Measurements from ENCODE around the gene DACH1. TPM values are rescaled to one million over a fixed set of nuclear protein-coding genes. Genes with fewer than 3 reads are reported as not detected.

Gene DACH1
- total RNA-seq, 1 experiment from 2014 or later = not detected

DNA sequence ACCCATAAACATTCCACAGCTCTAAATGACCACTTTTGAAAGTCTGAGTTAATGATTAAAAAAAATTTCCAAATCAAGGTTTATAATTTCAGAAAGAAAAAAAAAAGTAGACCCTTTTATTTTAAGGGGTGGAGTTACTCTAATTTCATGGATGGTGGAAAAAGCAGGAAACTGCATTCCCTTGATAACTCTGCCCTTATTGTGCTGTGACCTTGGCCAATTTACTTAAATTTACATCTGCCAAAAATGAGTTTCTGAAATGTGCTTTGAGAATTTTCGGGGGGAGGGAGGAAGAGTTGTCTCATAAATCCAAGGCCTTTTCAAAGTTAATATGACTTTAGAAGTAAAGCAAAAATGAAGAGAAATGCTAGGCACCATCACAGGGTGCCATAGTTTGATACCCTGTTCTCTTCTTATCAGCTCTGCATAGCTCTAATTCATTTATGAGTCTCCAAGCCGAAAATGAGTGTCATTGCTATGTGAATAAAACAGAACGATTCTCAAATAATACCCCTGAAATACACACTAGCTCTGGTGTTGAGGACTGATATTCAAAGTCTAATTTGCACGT is 367.0 kb downstream of the DACH1 start:
- in situ Hi-C loops (cut with HindIII; ENCODE audit: low pct_unique_long_range_greater_than_20kb, low sequenced_read_pairs) = no loop called here
- no peak for DNase-seq (ENCODE audit: low read depth)

DNA sequence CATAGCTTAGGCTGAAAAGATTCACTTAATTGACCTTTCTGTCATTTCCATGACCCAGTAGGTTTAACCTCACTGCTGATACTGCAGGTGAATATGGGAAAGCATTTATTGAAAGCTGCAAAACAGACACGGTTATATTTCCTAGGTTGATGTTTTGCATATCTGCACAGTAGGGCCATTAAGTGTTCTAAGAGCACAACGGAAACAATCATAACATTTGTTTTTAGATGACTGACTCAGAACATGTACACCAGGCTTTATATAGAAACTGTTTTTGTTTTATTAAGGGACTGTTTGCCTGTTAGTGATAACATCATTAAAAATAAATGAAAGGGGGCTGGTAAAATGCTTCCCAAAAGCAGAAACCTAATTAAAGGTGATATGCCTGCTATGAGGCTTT is 367.8 kb downstream of the DACH1 start:
- DNase-seq (ENCODE audit: low read depth) = no peak
- in situ Hi-C loops (cut with HindIII; ENCODE audit: low pct_unique_long_range_greater_than_20kb, low sequenced_read_pairs) = no loop called here

DNA sequence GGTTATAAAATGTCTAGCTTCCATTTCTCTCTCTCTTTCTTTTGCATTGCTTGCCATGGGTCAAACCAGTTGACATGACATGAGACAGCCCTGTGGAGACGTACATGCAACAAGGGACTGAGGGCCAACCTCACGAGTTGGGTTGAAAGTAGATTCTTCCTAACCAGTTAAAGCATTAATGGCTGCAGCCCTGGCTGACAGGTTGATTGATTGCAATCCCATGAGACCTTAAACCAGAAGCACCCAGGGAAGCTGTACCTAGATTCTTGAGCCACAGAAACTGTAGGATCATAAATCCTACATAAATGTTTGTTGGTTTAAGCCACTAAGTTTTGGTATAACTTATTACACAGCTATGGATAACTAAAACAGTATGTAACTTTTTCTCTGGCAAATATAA is 373.8 kb downstream of the DACH1 start:
- DNase-seq (ENCODE audit: low read depth) = no peak
- in situ Hi-C loops (cut with HindIII; ENCODE audit: low pct_unique_long_range_greater_than_20kb, low sequenced_read_pairs) = no loop called here

DNA sequence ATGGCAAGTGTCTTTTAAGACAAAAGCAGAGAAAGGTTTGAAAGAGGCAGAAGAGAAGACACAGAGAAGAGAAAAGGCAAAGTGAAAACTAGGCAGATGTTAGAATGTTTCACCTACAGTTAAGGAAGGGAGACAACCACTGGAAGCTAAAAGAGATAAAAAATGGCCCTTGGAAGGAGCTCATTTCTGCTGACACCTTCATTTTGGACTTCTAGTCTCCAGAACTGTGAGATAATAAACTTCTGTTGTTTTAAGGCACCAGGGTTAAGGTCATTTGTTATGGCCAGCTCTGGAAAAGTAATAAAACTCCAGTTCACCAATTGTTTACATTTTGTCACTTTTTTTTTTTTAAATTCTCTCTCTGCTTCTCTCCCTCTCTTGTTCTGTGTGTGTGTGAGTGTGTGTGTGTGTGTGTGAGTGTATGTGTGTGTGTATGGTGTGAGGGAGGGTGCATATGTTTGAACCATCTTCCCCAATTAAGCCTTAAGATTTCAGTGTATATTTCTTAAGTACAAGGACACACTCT is 374.6 kb downstream of the DACH1 start:
- no peak for DNase-seq (ENCODE audit: low read depth)
- in situ Hi-C loops (cut with HindIII; ENCODE audit: low pct_unique_long_range_greater_than_20kb, low sequenced_read_pairs) = no loop called here

DNA sequence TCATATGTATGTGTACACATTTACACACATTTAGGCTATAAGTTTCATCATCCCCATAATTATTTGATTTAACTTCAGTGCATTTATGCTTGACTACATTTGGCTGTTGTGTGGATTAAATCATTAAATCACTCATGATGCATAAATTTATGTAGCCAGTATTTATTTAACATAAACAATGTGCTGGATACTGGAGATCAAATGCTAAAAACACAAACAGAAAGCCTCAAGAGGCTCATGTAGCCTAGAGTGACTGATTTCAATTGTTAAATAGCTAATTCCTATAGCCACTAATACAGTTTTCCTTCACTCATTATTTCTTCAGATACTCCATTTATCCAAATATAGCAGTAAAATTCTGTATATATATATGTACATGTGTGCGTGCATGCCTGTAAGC is 376.0 kb downstream of the DACH1 start:
- in situ Hi-C loops (cut with HindIII; ENCODE audit: low pct_unique_long_range_greater_than_20kb, low sequenced_read_pairs) = no loop called here
- DNase-seq (ENCODE audit: low read depth) = no peak

DNA sequence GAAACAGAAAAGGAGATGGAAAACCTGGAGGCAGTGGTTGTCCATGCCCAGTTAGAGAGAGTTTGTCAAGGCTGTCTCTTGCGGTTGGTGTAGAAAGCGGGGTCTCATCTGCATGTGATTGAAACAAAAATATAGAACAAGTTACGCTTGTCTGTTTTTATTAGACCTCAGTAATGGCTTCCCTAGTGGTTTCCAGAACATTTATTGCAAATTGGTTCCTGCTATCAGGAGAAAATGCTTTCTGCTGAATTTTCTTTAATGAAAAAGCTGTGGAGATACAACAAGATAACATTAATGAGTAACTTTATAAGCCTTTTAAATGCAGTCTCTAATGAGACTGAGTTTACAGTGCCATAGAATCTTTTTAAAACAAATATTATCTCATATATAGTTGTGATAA is 378.0 kb downstream of the DACH1 start:
- in situ Hi-C loops (cut with HindIII; ENCODE audit: low pct_unique_long_range_greater_than_20kb, low sequenced_read_pairs) = no loop called here
- no peak for DNase-seq (ENCODE audit: low read depth)

DNA sequence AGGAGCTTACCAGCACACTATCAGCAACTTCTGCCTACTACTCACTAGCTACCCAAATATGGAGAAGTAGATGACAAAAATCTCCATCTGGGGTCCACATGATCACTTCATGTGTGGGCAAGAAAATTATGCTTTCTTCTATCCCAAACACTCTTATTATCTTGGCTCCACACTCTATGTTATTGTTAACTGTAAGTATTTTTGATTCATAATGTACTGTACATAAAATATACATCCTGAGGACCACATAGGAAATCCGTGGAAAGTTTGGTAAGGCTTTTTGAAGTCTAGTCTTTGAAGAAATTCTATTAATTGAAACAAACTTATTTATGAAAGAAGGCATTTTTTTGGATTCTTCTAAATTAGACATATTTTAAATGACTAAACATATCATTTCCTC is 378.8 kb downstream of the DACH1 start:
- in situ Hi-C loops (cut with HindIII; ENCODE audit: low pct_unique_long_range_greater_than_20kb, low sequenced_read_pairs) = no loop called here
- DNase-seq (ENCODE audit: low read depth) = no peak

DNA sequence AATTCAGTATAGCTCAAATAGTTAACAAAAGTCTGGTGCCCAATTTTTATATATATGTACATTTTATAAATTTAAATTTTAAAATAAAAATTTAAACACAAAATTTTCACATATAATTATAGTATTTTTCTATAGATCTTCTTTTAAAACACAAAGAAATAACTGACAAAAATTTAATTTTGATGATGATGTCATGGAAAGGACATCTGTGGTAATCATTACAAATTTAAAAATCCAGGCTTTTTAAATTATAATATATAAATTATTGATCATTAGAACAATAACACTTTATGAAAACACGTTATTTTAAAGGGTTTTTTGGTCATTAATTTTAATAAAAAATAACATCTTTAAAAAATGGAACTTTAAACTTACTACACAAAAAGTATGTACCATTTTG is 381.1 kb downstream of the DACH1 start:
- in situ Hi-C loops (cut with HindIII; ENCODE audit: low pct_unique_long_range_greater_than_20kb, low sequenced_read_pairs) = no loop called here
- DNase-seq (ENCODE audit: low read depth) = no peak

DNA sequence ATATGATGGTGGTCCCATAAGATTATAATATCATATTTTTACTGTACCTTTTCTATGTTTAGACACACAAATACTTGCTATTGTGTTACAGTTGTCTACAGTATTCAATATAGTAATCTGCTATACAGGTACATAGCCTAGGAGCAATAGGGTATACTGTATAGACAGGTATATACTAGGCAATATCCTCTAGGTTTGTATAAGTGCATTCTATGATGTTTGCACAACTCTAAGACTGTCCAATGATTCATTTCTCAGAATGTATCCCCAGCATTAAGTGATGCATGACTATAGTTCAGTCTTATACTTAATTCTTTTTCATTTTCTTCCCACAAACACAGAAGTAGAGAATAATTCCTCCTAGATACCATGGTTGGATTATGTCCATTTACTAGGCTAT is 383.3 kb downstream of the DACH1 start:
- DNase-seq (ENCODE audit: low read depth) = no peak
- in situ Hi-C loops (cut with HindIII; ENCODE audit: low pct_unique_long_range_greater_than_20kb, low sequenced_read_pairs) = no loop called here

DNA sequence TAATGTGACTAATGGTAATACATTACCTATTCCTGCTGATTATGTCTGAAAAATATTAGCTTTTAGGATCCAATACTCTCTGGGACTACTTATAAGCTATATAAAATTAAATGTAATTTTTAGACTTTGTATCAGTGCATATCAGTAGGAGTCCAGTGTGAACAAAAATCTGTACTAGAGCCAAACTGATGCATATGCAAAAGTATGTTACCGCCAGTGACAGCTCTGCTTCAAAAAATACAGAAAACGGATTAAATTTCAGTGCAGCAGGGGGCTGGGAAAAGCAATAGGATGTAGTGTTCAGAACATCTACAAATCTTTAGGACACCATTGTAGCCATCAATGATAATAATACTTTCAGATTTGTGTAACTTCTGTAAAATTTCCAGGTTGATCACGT is 385.5 kb downstream of the DACH1 start:
- in situ Hi-C loops (cut with HindIII; ENCODE audit: low pct_unique_long_range_greater_than_20kb, low sequenced_read_pairs) = no loop called here
- DNase-seq (ENCODE audit: low read depth) = no peak

DNA sequence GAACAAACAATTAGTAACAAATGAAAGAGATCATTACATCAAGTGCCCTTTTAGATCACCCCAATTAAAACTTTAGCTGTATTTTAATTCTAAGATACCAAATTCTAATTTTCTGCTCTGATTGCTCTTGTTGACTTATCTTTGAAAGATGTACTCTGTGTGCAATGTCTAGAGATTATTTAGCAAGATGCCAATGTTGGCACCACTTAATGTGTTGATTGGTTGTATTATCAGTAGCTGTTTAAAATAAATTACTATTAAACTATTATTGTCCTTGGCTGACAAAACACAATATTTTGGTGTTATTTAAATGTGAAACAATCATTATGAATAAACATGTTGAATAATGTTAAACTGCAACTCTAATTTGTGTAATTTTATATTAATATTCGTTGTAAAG is 386.0 kb downstream of the DACH1 start:
- in situ Hi-C loops (cut with HindIII; ENCODE audit: low pct_unique_long_range_greater_than_20kb, low sequenced_read_pairs) = no loop called here
- DNase-seq (ENCODE audit: low read depth) = no peak

DNA sequence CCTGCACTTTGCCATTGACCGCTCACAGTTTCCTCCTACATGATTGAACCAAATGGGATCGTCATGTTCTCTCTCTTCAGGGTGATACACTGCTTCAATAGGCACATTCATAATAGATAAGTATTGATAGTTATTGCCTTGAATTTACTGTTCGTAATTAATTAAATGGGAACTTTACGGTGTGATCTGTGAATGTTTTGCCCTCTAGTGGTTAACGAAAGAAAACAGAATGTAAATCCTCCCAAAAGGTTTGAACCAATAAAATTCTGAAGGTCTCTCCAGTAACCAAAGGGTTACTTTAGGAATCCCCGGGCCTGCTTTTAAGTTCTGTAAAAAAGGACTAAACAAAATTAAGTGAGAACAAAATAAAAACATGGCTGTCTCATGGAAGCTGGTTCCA is 389.3 kb downstream of the DACH1 start:
- no peak for DNase-seq (ENCODE audit: low read depth)
- in situ Hi-C loops (cut with HindIII; ENCODE audit: low pct_unique_long_range_greater_than_20kb, low sequenced_read_pairs) = no loop called here

DNA sequence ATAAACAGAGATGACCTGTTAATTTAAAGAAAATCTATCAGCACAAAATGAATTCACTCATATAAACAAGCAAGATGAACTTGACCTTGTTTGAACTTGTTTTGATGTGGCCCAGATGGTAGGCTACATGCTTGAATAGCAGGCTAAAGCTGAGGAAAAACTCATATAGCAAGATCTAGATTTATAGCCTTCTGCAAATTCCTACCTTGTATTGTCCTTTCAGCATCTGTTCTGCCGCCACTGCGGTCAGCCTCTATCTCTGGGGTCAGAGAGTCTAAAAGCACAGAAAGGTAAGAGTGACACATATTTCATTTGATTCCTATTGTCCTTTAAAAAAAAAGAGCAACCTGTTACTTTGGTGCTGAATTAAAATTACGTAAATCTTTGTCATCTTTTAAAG is 392.1 kb downstream of the DACH1 start:
- in situ Hi-C loops (cut with HindIII; ENCODE audit: low pct_unique_long_range_greater_than_20kb, low sequenced_read_pairs) = no loop called here
- DNase-seq (ENCODE audit: low read depth) = no peak

DNA sequence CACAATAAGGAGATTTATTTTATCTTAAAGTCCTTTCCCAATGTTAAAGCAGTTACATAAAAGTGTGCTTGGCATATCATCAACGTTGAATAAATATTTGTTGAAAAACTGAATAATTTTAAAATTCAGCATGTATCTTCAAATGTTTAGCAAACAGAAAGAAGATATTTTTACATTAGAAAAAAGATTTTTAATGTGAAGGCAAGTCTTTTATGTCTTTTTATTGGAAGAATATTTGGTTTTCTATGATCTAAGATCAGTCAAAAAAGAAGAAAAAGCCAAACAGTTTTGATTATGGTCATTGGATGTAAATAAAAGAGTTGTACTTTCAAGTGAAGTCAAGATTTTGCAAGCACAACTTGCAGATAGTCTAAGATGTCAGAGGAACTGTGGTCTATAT is 397.4 kb downstream of the DACH1 start:
- in situ Hi-C loops (cut with HindIII; ENCODE audit: low pct_unique_long_range_greater_than_20kb, low sequenced_read_pairs) = no loop called here
- no peak for DNase-seq (ENCODE audit: low read depth)

DNA sequence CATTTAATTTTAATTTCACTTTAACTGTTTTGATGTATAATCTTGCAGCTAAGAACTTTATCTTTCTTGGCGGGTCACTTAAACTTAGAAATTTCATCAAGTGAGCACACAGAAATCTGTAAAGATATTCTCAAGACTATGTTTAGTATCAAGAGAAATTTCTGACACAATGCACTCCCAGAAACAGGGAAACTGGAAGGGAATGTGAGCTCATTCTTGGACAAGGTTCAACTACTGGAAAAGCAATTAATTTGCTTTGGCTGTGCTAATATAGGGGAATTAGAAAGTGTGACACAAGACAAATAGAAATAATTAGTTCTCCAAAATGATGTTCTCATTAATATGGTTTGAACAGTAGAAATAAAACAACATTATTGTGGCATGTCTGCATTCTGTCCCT is 402.3 kb downstream of the DACH1 start:
- no peak for DNase-seq (ENCODE audit: low read depth)
- in situ Hi-C loops (cut with HindIII; ENCODE audit: low pct_unique_long_range_greater_than_20kb, low sequenced_read_pairs) = no loop called here

DNA sequence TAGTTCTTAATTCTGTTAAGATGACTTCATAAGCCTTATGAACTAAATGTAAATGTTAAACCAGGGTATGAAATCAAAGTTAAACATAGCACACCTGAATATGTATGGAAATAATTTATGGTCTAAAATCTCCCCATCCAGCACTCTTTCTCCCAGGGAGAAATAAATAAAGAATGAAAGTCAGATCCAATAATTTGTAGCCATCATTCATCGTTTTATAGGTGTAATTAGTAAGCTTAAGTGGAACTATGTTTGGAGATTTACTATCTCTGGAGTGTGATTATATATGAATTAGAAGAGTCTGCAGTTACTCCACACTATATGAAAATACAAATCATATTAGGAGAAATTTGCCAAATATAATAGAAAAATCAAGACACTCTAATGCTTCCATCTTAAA is 405.1 kb downstream of the DACH1 start:
- no peak for DNase-seq (ENCODE audit: low read depth)

DNA sequence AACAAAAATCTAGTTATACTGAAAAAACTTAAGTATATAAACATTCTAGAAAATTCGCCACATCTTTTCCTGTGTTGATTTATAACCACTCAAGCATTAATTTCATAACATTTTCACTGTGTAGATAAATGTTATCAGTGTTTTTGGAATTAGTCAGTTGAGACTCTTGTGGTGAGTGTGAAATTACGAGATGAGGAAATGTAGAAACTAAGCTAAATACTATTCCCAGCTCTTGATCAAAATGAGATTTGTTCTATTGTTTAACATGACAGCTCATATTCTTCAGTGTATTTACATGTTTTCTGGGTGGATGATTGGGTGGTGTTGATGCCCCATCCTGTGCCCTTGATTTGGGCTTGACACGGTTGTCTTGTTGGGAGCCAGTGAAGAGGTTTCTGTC is 406.8 kb downstream of the DACH1 start:
- in situ Hi-C loops (cut with HindIII; ENCODE audit: low pct_unique_long_range_greater_than_20kb, low sequenced_read_pairs) = no loop called here

More for the DNA sequence above, 405.1 kb downstream of the DACH1 start:
- in situ Hi-C loops (cut with HindIII; ENCODE audit: low pct_unique_long_range_greater_than_20kb, low sequenced_read_pairs) = no loop called here

DNA sequence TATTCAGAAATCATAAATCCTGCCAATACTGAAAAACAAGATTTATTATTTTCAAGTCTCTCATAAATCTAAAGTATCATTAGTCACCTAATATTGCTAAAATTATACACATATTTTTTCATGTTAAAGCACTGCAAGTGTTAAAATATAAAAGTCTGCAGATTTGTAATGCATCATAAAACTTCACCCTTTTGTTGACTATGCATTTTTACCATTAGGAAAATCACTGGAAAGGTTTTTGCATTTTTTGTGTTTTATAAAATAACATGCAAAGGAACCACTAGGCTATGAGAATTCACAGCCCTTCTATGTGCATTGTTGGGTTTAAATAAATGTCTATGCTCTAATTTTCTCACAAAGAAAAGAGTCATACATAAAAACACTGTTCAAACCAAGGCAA is 407.3 kb downstream of the DACH1 start:
- in situ Hi-C loops (cut with HindIII; ENCODE audit: low pct_unique_long_range_greater_than_20kb, low sequenced_read_pairs) = no loop called here
- no peak for DNase-seq (ENCODE audit: low read depth)

More for the DNA sequence above, 406.8 kb downstream of the DACH1 start:
- DNase-seq (ENCODE audit: low read depth) = peak; percentile 10

DNA sequence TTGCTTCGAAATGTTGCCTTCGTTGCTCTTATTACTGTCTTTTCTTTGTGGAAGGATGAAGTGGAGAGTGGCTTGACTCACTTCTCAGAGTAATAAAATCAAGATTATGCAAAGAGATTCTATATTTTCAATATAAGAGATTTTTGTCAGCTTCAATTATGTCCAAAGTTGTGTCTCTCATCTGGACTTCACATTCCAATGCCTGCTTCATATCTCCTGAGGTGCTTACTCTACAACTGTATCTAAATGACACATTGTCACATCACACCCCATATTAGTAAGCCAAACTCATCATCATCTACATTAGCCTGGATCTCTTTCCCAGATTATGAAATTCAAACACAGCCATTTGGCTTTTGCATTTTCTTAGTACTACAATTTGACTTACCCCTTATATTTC is 409.4 kb downstream of the DACH1 start:
- in situ Hi-C loops (cut with HindIII; ENCODE audit: low pct_unique_long_range_greater_than_20kb, low sequenced_read_pairs) = no loop called here
- no peak for DNase-seq (ENCODE audit: low read depth)

DNA sequence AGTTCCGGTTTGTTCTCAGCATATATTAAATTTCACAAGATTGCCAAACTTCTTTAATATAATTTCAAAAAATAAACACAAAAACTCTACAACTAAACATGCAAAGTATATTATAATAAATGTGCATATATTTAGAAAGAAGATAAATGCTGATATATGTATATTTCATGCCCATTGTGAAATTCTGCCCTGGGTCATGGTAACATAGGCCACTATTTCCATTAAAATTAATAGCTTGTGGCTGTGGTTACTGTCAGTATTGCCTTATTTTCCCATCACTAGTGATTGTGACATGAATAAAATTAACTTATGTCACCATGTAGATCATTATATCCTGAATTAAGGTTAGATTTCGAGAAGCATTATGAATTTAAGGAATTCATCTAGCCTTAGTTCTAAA is 410.9 kb downstream of the DACH1 start:
- in situ Hi-C loops (cut with HindIII; ENCODE audit: low pct_unique_long_range_greater_than_20kb, low sequenced_read_pairs) = no loop called here
- no peak for DNase-seq (ENCODE audit: low read depth)

DNA sequence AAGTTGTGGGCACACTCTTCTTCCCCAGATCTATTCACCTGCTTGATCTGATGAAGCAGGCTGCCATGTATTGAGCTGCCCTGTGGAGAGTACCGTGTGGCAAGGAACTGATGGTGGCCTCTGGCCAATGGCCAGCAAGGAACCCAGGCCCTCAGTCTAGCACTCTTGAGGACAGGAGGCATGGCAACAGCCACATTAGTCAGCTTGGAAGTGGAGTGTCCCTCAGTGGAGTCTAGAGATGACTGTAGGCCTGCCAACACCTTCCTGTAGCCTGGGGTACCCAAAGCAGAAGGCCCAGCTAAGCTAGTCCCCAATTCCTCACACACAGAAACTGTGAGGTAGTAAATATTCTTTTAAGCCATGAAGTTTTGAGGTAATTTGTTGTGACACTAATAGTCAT is 412.5 kb downstream of the DACH1 start:
- in situ Hi-C loops (cut with HindIII; ENCODE audit: low pct_unique_long_range_greater_than_20kb, low sequenced_read_pairs) = no loop called here
- DNase-seq (ENCODE audit: low read depth) = no peak

Data from Caki2 (cell line).